A549 (cell line): ENCODE data around the gene TUT1. TPM values are rescaled to one million over a fixed set of nuclear protein-coding genes. Genes with fewer than 3 reads are reported as not detected.

Experiments used
- ATAC-seq, 2 experiments: fragments of 200-7000 bp in 1 of 2; fragments of >200 bp in 1 of 2; cut with Nextera tagmentation in 1 of 2; cut with Tn5 transposase in 1 of 2; 3 replicates each; pipeline versions ENCODE4 v1.8.0 to v1.9.1; 2018 to 2020; ENCODE audit warnings: mild to moderate bottlenecking in 1 of 2, moderate library complexity in 1 of 2
- CTCF ChIA-PET: fragments of 300-600 bp; sonication (Branson Sonifier 250); formaldehyde crosslinking; extraction: SDS; loops from one replicate; lab custom pipeline; 2021; ENCODE audit warnings: antibody characterized with exemption, inconsistent platforms; lab: Yijun Ruan, JAX
- POLR2A ChIA-PET: fragments of 350-600 bp; formaldehyde crosslinking; extraction: SDS; loops from one replicate; lab custom pipeline; 2021; ENCODE audit warnings: antibody characterized with exemption, inconsistent platforms; lab: Yijun Ruan, JAX
- DNase-seq, 2 experiments: peaks; one replicate each; pipeline versions ENCODE4 v3.0.0 to v3.0.0-alpha.2; 2011 to 2016; ENCODE audit warnings: low read depth in 1 of 2, low spot score in 1 of 2
- FAIRE-seq: peaks from 2 replicates; lab custom pipeline; 2011; peaks lifted over from hg19 to GRCh38; lab: Jason Lieb, UNC
- H3K27ac ChIP-seq, 2 experiments: fragments of >200 bp; sonication (Bioruptor Twin); formaldehyde crosslinking; 3 replicates each; pipeline ENCODE4 v1.5.1; 2016 to 2017
- H3K4me1 ChIP-seq: fragments of >200 bp; sonication (Bioruptor Twin); formaldehyde crosslinking; 3 replicates; pipeline ENCODE4 v1.6.1; 2016
- H3K4me2 ChIP-seq: fragments of >200 bp; sonication (Bioruptor Twin); formaldehyde crosslinking; 3 replicates; pipeline ENCODE4 v1.6.1; 2016
- H3K4me3 ChIP-seq: fragments of >200 bp; sonication (Bioruptor Twin); formaldehyde crosslinking; 3 replicates; pipeline ENCODE4 v1.5.1; 2016
- H3K9me3 ChIP-seq: fragments of >200 bp; sonication (Bioruptor Twin); formaldehyde crosslinking; 3 replicates; pipeline ENCODE4 v1.6.1; 2016
- BCL3 ChIP-seq: fragments of >200 bp; sonication (Bioruptor Twin); formaldehyde crosslinking; IDR thresholded peaks from 3 replicates; pipeline ENCODE4 v1.6.1; 2016
- CBX2 ChIP-seq: fragments of 200-600 bp; sonication (generic); IDR thresholded peaks from 2 replicates; pipeline ENCODE4 v1.6.1; 2016; ENCODE audit warnings: low read depth, mild to moderate bottlenecking, borderline replicate concordance
- CBX8 ChIP-seq: fragments of 200-600 bp; sonication (generic); IDR thresholded peaks from 2 replicates; pipeline ENCODE4 v1.6.1; 2016
- CEBPB ChIP-seq, 2 experiments: fragments of >200 bp in 1 of 2; sonication (Bioruptor Twin) in 1 of 2; formaldehyde crosslinking in 1 of 2; IDR thresholded peaks; 2 replicates each; pipeline ENCODE4 v1.6.1; 2012 to 2016
- CHD2 ChIP-seq: fragments of 150-350 bp; IDR thresholded peaks from 2 replicates; pipeline ENCODE4 v1.6.1; 2014; ENCODE audit warnings: low read length; ENCODE audit not compliant: partially characterized antibody
- ELK1 ChIP-seq: fragments of 150-350 bp; IDR thresholded peaks from 2 replicates; pipeline ENCODE4 v1.6.1; 2014; ENCODE audit warnings: low read depth, mild to moderate bottlenecking, low read length
- EP300 ChIP-seq, 2 experiments: fragments of >200 bp; sonication (Bioruptor Twin); formaldehyde crosslinking; IDR thresholded peaks; 2 replicates in 1 of 2; 3 replicates in 1 of 2; pipeline ENCODE4 v1.6.1; 2016 to 2017
- ESRRA ChIP-seq: fragments of 150-350 bp; IDR thresholded peaks from 2 replicates; pipeline ENCODE4 v1.6.1; 2014; ENCODE audit warnings: mild to moderate bottlenecking, low read length, borderline replicate concordance
- FOSL2 ChIP-seq, 2 experiments: fragments of 450-650 bp in 1 of 2; fragments of >200 bp in 1 of 2; sonication (Bioruptor Twin) in 1 of 2; formaldehyde crosslinking; IDR thresholded peaks; 2 replicates each; pipeline versions ENCODE4 v1.5.0 to v1.6.1; 2016 to 2020; ENCODE audit warnings: mild to moderate bottlenecking in 1 of 2, moderate library complexity in 1 of 2
- GATA3 ChIP-seq: IDR thresholded peaks from 2 replicates; pipeline ENCODE4 v1.6.1; 2012; ENCODE audit warnings: borderline replicate concordance
- HOXB13 ChIP-seq: fragments of 250-450 bp; sonication (Bioruptor Pico); IDR thresholded peaks from 2 replicates; pipeline ENCODE4 v1.5.0; 2020; ENCODE audit warnings: low read depth, mild to moderate bottlenecking, moderate library complexity
- JUN ChIP-seq, 2 experiments: fragments of >200 bp; sonication (Bioruptor Twin); formaldehyde crosslinking; IDR thresholded peaks; 2 replicates in 1 of 2; 3 replicates in 1 of 2; pipeline ENCODE4 v1.6.1; 2016 to 2017
- MAFK ChIP-seq: fragments of 450-650 bp; IDR thresholded peaks from 2 replicates; pipeline ENCODE4 v1.6.1; 2014; ENCODE audit not compliant: partially characterized antibody
- MYC ChIP-seq: IDR thresholded peaks from 2 replicates; pipeline ENCODE4 v1.6.1; 2012; ENCODE audit warnings: mild to moderate bottlenecking, inconsistent platforms, low read length, improper control_type of control experiment, borderline replicate concordance
- POLR2AphosphoS2 ChIP-seq: conservative IDR thresholded peaks from 2 replicates; pipeline ENCODE4 v1.6.1; 2012; ENCODE audit warnings: low read length, improper control_type of control experiment, inconsistent platforms
- RAD21 ChIP-seq, 2 experiments: fragments of >200 bp in 1 of 2; sonication (Bioruptor Twin) in 1 of 2; formaldehyde crosslinking in 1 of 2; IDR thresholded peaks in 1 of 2; conservative IDR thresholded peaks in 1 of 2; 2 replicates in 1 of 2; 3 replicates in 1 of 2; pipeline ENCODE4 v1.6.1; 2012 to 2018; ENCODE audit warnings: inconsistent platforms in 1 of 2
- RFX5 ChIP-seq: fragments of 450-650 bp; IDR thresholded peaks from 2 replicates; pipeline ENCODE4 v1.7.1; 2014; ENCODE audit warnings: antibody characterized with exemption, mild to moderate bottlenecking, moderate library complexity
- SMC3 ChIP-seq: fragments of >200 bp; sonication (Bioruptor Twin); formaldehyde crosslinking; IDR thresholded peaks from 3 replicates; pipeline ENCODE4 v1.6.1; 2018; ENCODE audit warnings: inconsistent platforms
- ZSCAN20 ChIP-seq: fragments of 250-450 bp; sonication (Bioruptor Pico); IDR thresholded peaks from 2 replicates; pipeline ENCODE4 v1.8.0; 2022; ENCODE audit warnings: mild to moderate bottlenecking, moderate library complexity
- WGBS: methylation state at CpG from one replicate; pipeline ENCODE4 v1.1.6; 2017; ENCODE audit errors: missing lambda C conversion rate; 5-methylcytosine and 5-hydroxymethylcytosine counted together
- polyA plus RNA-seq, 4 experiments: library from polyadenylated mRNA; depleted of rRNA in 3 of 4; stranded (reverse); fragments of >200 nt; fragmentation: RNase III in 1 of 4; extraction: RNeasy Plus Mini Kit Qiagen cat#74134 plus additional on column Dnase treatment in 1 of 4; gene quantifications; 2 replicates in 3 of 4; 3 replicates in 1 of 4; pipeline ENCODE4 v1.2.3, GENCODE V29; 2011 to 2017
- TF ChIP-seq, protein P1 (sequence below): IDR thresholded peaks from 2 replicates; pipeline ENCODE4 v1.6.1; 2012
- TF ChIP-seq, protein P2 (sequence below): IDR thresholded peaks from 2 replicates; pipeline ENCODE4 v1.6.1; 2012
- TF ChIP-seq, protein P3 (sequence below): fragments of >200 bp; sonication (Bioruptor Twin); formaldehyde crosslinking; IDR thresholded peaks from 3 replicates; pipeline ENCODE4 v1.5.1; 2016

Gene TUT1
- polyA plus RNA-seq, 2 of the 4 experiments (the other 2 are of a cell fraction) = 11.1 to 15.5 TPM

DNA sequence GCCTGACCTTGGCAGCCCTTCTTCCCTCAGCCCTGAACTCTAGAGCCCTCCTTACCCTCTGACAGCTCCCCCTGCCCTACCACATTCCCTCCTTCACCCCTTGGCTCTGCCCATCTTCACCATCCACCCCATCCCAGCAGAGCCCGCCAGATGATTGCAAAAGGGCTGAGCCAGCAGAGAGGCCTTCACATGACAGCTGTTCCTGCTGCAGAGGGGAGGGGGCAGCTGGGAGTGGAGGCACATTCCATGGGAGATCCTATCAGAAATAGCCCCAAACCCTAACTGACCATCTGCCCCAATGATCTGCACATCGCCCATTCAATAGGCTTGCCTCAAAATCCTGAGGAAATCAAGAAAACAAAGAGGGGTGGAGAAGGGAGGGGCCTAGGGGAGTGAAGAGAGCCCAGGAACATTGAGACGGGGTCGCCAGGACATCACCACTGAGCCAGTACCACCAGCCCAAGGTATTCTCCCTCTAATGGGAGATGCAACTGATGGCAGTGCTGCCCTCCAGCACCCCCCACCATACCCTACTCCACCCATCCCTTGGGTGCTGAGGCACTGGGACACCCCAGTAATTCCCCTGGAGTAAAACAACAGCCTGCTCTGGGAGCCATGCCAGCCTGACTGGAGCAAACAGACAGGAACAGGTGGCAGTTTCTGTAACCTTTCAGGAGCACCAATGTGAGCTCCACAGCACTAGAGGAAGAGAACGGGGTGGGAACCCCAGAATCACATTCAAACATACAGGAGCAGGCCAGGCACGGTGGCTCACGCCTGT, 36.7 kb downstream of the TUT1 start:
- FAIRE-seq (no peak), DNase-seq (no peak)
- POLR2A ChIA-PET = interaction anchor here (0.7 to 4.1 kb wide), 4 partner anchors 37 to 199 kb away, joined by 3 to 31 read pairs (median 5); partner anchors contain the start of genes HNRNPUL2, TUT1 and ZBTB3

GRCh38 chr11:62553839-62554361, 37.4 kb downstream of the TUT1 start:
- Histone ChIP-seq H3K27ac (peak overlapping the region; percentile 90 to 94), H3K4me1 (peaks cover 83% of the 10 kb centered on the region), H3K4me2 (peak overlapping the region; percentile 86), H3K9me3 (no peaks in the 10 kb centered on the region), H3K4me3 (peak overlapping the region; percentile 22; the same call in 2 of the 3 replicates)
- no peak for FAIRE-seq
- no peak for TF ChIP-seq HOXB13 (CRISPR knock-in tag)
- no peak for TF ChIP-seq EP300 (IDR thresholded peaks at IDR 0.05)
- TF ChIP-seq, protein P1, sequence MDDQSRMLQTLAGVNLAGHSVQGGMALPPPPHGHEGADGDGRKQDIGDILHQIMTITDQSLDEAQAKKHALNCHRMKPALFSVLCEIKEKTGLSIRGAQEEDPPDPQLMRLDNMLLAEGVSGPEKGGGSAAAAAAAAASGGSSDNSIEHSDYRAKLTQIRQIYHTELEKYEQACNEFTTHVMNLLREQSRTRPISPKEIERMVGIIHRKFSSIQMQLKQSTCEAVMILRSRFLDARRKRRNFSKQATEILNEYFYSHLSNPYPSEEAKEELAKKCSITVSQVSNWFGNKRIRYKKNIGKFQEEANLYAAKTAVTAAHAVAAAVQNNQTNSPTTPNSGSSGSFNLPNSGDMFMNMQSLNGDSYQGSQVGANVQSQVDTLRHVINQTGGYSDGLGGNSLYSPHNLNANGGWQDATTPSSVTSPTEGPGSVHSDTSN = peak; percentile 28; the same call in 1 of the 2 replicates
- TF ChIP-seq CBX2 = no peak
- TF ChIP-seq RFX5 = peak; percentile 3; the same call in 1 of the 2 replicates
- TF ChIP-seq FOSL2 (IDR thresholded peaks at IDR 0.05) = peak; percentile 11; the same call in 1 of the 2 replicates
- TF ChIP-seq FOSL2 (CRISPR knock-in tag; IDR thresholded peaks at IDR 0.05) = peak; percentile 65
- TF ChIP-seq JUN (IDR thresholded peaks at IDR 0.05) = no peak
- no peak for TF ChIP-seq POLR2AphosphoS2
- TF ChIP-seq GATA3 = peak; percentile 6; the same call in 1 of the 2 replicates
- no peak for TF ChIP-seq CBX8
- TF ChIP-seq, protein P2, sequence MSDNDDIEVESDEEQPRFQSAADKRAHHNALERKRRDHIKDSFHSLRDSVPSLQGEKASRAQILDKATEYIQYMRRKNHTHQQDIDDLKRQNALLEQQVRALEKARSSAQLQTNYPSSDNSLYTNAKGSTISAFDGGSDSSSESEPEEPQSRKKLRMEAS = peak; percentile 75
- no peak for TF ChIP-seq BCL3
- no peak for TF ChIP-seq CHD2
- no peak for TF ChIP-seq ELK1
- TF ChIP-seq ESRRA = no peak
- no peak for TF ChIP-seq ZSCAN20
- TF ChIP-seq, protein P3, sequence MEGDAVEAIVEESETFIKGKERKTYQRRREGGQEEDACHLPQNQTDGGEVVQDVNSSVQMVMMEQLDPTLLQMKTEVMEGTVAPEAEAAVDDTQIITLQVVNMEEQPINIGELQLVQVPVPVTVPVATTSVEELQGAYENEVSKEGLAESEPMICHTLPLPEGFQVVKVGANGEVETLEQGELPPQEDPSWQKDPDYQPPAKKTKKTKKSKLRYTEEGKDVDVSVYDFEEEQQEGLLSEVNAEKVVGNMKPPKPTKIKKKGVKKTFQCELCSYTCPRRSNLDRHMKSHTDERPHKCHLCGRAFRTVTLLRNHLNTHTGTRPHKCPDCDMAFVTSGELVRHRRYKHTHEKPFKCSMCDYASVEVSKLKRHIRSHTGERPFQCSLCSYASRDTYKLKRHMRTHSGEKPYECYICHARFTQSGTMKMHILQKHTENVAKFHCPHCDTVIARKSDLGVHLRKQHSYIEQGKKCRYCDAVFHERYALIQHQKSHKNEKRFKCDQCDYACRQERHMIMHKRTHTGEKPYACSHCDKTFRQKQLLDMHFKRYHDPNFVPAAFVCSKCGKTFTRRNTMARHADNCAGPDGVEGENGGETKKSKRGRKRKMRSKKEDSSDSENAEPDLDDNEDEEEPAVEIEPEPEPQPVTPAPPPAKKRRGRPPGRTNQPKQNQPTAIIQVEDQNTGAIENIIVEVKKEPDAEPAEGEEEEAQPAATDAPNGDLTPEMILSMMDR = no peak
- no peak for TF ChIP-seq SMC3
- WGBS = 8% methylated on average over 8 of the region's 8 CpGs
- ChIA-PET POLR2A (interaction anchor here (0.7 to 4.1 kb wide), 6 partner anchors 20 to 200 kb away, joined by 3 to 31 read pairs (median 5); partner anchors contain the start of genes EEF1G, HNRNPUL2, TUT1 and ZBTB3), CTCF (interaction anchor here (0.9 to 12.6 kb wide), 13 partner anchors 9 to 186 kb away, joined by 3 to 296 read pairs (median 4); partner anchors contain the start of genes AHNAK, SCGB1A1 and TUT1)
- ATAC-seq = peak; percentile 54 to 58
- peak; percentile 78 to 92 for DNase-seq

More for the DNA sequence above, 36.7 kb downstream of the TUT1 start:
- ATAC-seq = no peak
- WGBS = 76% methylated on average over 7 of the region's 7 CpGs
- Histone ChIP-seq H3K9me3 (no peaks in the 10 kb centered on the region), H3K4me2 (peak overlapping the region; percentile 86), H3K4me3 (peak overlapping the region; percentile 22; the same call in 1 of the 3 replicates), H3K4me1 (peaks cover 83% of the 10 kb centered on the region), H3K27ac (peak overlapping the region; percentile 90 to 94)
- CTCF ChIA-PET = interaction anchor here (0.9 to 12.6 kb wide), 11 partner anchors 9 to 160 kb away, joined by 3 to 296 read pairs (median 5); partner anchors contain the start of genes AHNAK, SCGB1A1 and TUT1
- no peak for TF ChIP-seq CEBPB (IDR thresholded peaks at IDR 0.05)
- no peak for TF ChIP-seq GATA3
- peak; percentile 51 for TF ChIP-seq MAFK
- no peak for TF ChIP-seq RAD21 (conservative IDR thresholded peaks at IDR 0.05 in 1 of 2, IDR thresholded peaks at IDR 0.05 in 1 of 2)
- no peak for TF ChIP-seq MYC
